ENCODE results near the gene ZNF3.
A peak's percentile ranks its signal among the peaks of the same experiment; 100 is the strongest.

Gene ZNF3

DNA sequence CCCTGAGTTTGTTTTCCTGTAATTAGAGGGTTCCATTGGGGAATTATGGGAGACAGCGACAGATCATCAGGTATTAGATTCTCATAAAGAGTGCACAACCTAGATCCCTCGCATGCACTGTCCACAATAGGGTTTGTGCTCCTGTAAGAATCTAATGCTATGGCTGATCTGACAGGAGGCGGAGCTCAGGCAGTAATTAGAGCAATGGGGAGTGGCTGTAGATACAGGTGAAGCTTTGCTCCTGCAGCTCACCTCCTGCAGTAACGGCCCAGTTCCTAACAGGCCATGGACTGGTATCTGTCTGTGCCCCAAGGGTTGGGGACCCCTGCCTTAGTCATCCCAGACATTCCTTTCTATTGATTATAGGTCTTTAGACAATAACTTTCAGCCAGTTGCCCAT, 32.8 kb downstream of the ZNF3 start:
- no peak for DNase-seq

GRCh38 chr7:100044718-100045117, 36.8 kb downstream of the ZNF3 start:
- peak; percentile 22 for DNase-seq

DNA sequence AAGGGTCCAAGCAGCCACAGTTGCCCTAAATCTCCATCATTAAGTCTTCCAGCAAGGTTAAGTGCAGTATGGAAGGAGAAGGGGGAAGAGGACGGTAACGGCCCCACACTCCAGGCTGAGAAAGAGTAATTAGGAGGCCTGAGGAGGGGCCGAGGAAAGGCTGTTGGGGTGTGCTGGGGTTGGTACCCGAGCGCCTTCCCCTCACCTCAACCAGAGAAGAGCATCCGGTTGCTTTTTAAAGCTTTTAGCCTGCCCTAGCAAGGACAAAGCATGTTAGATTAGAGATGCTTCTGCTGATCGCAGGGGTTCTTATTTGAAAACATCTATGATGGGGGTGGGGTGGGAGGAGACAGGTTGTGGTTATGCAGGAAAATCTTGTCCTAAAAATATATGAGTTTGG, 40.9 kb downstream of the ZNF3 start:
- no peak for DNase-seq

DNA sequence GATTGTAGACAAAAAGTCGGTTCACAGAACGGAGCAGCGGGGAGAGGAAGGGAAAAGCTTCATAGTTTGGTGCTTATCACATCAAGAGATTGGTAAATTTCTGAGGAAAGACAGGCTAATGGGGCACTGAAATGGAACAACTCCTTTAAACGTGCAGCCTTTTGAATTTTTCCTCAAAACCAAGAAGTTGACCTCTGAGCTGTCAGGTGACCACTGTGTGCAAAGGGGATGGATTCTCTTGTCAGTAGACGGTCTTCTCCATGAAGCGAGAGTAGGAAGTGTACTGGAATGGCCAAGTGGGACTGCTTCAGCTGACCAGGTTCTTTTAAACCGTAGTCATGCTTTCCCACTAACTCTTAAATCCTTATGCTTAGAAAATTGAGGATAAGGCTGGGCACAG, 43.2 kb downstream of the ZNF3 start:
- DNase-seq: no peak

GRCh38 chr7:100035876-100036275, 45.6 kb downstream of the ZNF3 start:
- DNase-seq: no peak

DNA sequence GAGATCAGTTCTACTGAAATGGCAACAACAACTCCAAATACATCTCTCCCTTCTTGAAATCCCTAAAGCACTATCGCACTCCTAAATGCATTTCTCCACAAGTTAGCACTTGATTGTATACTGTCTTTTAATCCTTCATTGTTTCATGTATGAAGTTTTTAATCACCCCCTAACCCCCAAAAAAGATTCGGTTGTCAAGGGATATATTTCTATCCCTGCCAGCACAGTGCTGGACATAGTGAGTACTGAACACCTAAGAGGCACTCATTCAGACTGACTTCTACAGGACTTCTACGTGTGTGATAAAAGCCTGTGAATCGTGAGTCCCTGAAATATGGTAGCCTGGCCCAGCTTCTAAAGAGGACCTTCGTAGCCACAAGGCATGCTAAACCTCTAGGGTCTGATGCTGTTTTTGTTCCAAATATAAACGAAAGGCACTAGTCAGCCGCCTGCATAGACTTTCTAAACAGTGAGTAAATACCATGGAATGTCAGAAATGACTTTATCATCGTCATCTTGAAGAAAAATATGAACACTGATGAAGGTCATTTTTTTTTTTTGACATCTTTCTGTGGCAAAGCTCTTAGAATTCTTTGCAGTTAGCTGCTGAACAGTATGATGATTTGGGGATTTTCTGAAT, 46.5 kb downstream of the ZNF3 start:
- no peak for DNase-seq

DNA sequence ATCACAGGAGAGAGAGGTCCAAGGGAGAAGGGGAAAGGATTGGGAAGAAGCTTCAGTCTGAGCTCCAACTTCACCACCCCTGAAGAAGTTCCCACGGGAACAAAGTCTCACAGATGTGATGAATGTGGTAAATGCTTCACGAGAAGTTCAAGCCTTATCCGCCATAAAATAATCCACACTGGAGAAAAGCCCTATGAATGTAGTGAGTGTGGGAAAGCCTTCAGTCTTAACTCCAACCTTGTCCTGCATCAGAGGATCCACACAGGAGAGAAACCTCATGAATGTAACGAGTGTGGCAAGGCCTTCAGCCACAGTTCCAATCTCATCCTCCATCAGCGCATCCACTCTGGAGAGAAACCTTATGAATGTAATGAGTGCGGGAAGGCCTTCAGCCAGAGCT, 48.0 kb downstream of the ZNF3 start:
- DNase-seq: no peak

DNA sequence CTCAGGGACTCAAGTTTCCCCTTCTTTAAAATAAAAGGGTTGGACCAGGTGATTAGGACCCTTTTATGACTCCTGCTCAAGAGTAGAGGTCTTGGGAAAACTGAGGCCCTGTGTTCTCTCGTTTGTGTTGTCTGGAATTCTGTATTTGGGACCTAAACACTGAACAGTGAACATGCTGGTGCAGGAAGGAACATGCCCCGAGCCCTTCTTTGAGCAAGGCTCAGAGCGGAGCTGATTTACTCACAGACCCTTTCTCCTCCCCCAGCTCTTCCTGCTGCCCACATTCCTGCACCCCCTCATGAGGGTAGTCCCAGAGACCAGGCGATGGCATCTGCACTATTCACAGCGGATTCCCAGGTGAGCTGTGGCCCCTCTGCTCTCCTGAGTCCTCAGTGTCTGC, 51.9 kb downstream of the ZNF3 start:
- DNase-seq: no peak

GRCh38 chr7:100027197-100027596, 54.3 kb downstream of the ZNF3 start:
- no peak for DNase-seq

GRCh38 chr7:100024020-100024619, 57.4 kb downstream of the ZNF3 start:
- no peak for DNase-seq

GRCh38 chr7:100023526-100023925, 58.0 kb downstream of the ZNF3 start:
- DNase-seq: no peak

- DNase-seq: no peak
These were observed 58.9 kb downstream of the ZNF3 start for GRCh38 chr7:100022621-100023020.

- DNase-seq: no peak
These were observed 60.2 kb downstream of the ZNF3 start for GRCh38 chr7:100021297-100021696.

Data from CD4-positive, alpha-beta T cell treated with Interferon gamma for 1 hour (primary cell).